ENCODE results near the gene CRIM1.
A peak's percentile ranks its signal among the peaks of the same experiment; 100 is the strongest.
"Not testable (repeated sequence)": the region's sequence is repeated elsewhere in the genome, so short reads cannot be mapped to it uniquely, and the experiment has no call there.

CRIM1 gene

DNA sequence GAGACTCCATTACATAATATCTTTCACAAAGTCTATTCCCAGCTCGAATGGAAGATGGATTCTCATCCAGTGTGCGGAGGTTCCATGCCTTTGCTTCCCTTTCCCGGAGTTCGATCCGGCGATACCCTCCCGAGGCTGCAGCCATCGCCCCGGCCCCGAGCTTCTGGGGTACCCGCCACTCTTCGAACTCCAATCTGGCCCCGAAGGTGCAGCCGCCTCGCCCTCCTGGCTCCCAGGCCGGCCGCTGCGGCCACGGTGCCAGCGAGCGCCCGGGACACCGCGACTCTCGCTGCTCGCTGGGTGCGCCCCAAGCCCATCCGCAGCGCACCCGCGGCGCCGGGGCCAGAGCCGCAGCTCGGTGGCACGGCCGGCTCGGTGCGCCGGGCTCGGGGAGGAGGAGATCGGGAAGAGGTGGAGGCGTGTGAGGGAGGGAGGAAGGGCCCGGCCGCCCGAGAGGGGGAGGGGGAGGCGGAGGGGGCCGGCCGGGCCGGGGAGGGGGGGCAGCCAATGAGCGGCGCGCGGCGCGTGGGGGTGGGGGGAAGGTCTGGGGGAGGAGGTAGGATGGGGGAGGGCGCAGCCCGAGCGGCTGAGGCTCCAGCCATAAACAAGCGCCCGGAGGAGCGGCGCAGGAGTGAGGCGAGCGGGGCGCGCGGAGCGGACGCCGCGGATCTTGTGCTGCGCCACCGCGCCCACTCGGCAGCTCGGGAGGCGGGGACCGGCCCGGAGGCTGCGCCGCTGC is at the start of gene CRIM1:
CRIM1 (plus strand) TSS at position 628 of the 739 bp plus-strand sequence. CDS start 515 bp downstream, outside the sequence.
- Mint-ChIP-seq H3K27ac (peak within 1 kb of the TSS; percentile 49), H3K4me1 (peaks cover 48% of the 10 kb centered on the region), H3K4me3 (peak within 1 kb of the TSS; percentile 99)

DNA sequence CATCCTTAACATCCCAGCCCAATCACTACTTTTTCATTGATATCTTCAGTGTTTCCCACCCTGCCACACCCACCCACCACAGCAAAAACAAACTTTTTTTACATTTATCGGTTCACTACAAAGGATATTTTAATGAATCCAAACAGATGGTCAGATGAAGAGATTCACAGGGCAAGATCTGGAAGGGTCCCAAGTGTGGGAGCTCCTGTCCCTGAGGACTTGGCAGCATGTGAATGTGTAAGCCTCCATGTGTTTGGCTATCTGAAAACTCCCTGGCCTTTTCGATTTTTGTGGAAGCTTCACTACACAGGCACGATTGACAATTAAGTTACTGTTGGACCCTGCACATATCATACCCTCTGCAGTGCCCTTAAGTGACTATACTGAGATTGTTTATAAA is 48.1 kb upstream of the CRIM1 start:
- Mint-ChIP-seq H3K27ac (no peak overlapping the region), H3K27me3 (ENCODE audit: low read depth, poor library complexity) (no peaks in the 10 kb centered on the region), H3K9me3 (peaks cover 20% of the 10 kb centered on the region), H3K4me3 (no peak overlapping the region), H3K4me1 (no peaks in the 10 kb centered on the region), H3K36me3 (ENCODE audit: low read depth) (no peaks in the 10 kb centered on the region)
- TF ChIP-seq, protein P1, sequence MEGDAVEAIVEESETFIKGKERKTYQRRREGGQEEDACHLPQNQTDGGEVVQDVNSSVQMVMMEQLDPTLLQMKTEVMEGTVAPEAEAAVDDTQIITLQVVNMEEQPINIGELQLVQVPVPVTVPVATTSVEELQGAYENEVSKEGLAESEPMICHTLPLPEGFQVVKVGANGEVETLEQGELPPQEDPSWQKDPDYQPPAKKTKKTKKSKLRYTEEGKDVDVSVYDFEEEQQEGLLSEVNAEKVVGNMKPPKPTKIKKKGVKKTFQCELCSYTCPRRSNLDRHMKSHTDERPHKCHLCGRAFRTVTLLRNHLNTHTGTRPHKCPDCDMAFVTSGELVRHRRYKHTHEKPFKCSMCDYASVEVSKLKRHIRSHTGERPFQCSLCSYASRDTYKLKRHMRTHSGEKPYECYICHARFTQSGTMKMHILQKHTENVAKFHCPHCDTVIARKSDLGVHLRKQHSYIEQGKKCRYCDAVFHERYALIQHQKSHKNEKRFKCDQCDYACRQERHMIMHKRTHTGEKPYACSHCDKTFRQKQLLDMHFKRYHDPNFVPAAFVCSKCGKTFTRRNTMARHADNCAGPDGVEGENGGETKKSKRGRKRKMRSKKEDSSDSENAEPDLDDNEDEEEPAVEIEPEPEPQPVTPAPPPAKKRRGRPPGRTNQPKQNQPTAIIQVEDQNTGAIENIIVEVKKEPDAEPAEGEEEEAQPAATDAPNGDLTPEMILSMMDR (IDR thresholded peaks at IDR 0.05), result no peak
- DNase-seq, result no peak

More for the DNA sequence above, at the start of gene CRIM1:
- TF ChIP-seq, protein P1 (IDR thresholded peaks at IDR 0.05), result no peak
- Mint-ChIP-seq H3K9me3 (no peaks in the 10 kb centered on the region), H3K36me3 (ENCODE audit: low read depth) (no peaks in the 10 kb centered on the region), H3K27me3 (ENCODE audit: low read depth, poor library complexity) (peaks cover 10% of the 10 kb centered on the region)
- peak; percentile 87 for DNase-seq

DNA sequence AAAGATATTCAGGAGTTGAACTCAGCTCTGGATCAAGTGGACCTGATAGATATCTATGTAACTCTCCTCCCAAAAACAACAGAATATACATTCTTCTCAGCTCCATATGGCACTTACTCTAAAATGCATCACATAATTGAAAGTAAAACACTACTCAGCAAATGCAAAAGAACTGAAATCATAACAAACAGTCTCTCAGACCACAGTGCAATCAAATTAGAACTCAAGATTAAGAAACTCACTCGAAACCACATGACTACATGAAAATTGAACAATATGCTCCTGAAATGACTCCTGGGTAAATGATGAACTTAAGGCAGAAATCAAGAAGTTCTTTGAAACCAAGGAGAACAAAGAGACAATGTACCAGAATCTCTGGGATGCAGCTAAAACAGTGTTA is 45.1 kb upstream of the CRIM1 start:
- H3K9me3 Mint-ChIP-seq, result peaks cover 35% of the 10 kb centered on the region
- H3K4me1 Mint-ChIP-seq; DNase-seq; H3K4me3 Mint-ChIP-seq; H3K36me3 Mint-ChIP-seq (ENCODE audit: low read depth); H3K27ac Mint-ChIP-seq; H3K27me3 Mint-ChIP-seq (ENCODE audit: low read depth, poor library complexity): not testable (repeated sequence)

DNA sequence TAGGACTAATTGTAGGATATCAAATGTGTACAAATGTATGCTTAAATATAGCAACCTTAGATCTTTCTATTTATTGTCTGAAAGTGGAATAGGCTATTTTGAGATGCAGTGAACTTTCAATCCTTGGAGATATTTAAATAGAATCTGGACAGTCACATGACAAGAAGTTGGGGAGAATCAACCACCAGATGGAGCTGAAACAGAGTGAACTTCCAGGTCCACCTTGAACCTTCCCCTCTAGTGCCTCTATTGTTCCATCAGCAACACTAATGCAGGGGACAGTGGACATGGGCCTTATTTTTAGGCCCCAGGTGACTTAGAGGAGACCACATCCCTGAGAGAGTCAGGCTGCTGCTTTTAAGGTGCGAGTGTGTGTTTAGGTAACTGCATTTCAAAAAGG is 37.0 kb upstream of the CRIM1 start:
- Mint-ChIP-seq H3K36me3 (ENCODE audit: low read depth) (no peaks in the 10 kb centered on the region), H3K9me3 (peaks cover 38% of the 10 kb centered on the region), H3K4me3 (no peak overlapping the region), H3K27ac (no peak overlapping the region), H3K27me3 (ENCODE audit: low read depth, poor library complexity) (peaks cover 4% of the 10 kb centered on the region), H3K4me1 (no peaks in the 10 kb centered on the region)
- DNase-seq, result no peak
- TF ChIP-seq, protein P1 (IDR thresholded peaks at IDR 0.05), result no peak

DNA sequence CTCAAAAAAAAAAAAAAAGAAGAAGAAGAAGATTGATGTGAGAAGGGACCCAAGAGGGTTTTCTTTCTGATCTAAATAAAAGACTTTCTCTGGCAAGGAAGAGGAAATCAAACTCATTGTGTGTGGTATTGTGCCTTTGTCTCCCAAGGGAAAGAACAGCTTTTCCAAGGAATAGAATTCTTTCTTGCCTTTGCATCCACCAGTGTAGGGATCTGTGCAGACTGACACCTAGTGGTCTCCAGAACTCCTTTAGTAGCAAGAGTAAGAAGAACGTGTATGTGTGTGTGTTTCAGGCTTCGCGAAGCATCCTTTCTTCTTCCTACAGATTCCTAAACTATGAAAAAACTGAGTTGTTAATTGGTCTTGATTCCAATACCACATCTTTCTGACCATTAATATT is 33.5 kb upstream of the CRIM1 start:
- peaks cover 4% of the 10 kb centered on the region for H3K27me3 Mint-ChIP-seq (ENCODE audit: low read depth, poor library complexity)
- H3K4me3 Mint-ChIP-seq, result no peak overlapping the region
- TF ChIP-seq, protein P1 (IDR thresholded peaks at IDR 0.05), result peak; percentile 43
- peaks cover 20% of the 10 kb centered on the region for H3K9me3 Mint-ChIP-seq
- H3K36me3 Mint-ChIP-seq (ENCODE audit: low read depth), result no peaks in the 10 kb centered on the region
- no peak for DNase-seq
- no peak overlapping the region for H3K27ac Mint-ChIP-seq
- H3K4me1 Mint-ChIP-seq, result no peaks in the 10 kb centered on the region

- Mint-ChIP-seq H3K4me1 (no peaks in the 10 kb centered on the region), H3K27ac (no peak overlapping the region), H3K9me3 (peaks cover 17% of the 10 kb centered on the region), H3K27me3 (ENCODE audit: low read depth, poor library complexity) (peaks cover 3% of the 10 kb centered on the region), H3K36me3 (ENCODE audit: low read depth) (no peaks in the 10 kb centered on the region), H3K4me3 (no peak overlapping the region)
- DNase-seq, result no peak
- TF ChIP-seq, protein P1 (IDR thresholded peaks at IDR 0.05), result no peak
Observed at GRCh38 chr2:36326286-36326685, 29.3 kb upstream of the CRIM1 start.
